HG02798 (cell line): Measurements from ENCODE around the gene CTNNB1.
"Not testable (repeated sequence)": the region's sequence is repeated elsewhere in the genome, so short reads cannot be mapped to it uniquely, and the experiment has no call there.

ENCODE experiments used
- ATAC-seq: cut with Tn5 transposase; IDR thresholded peaks from one replicate; pipeline ENCODE4 v1.9.1; 2021; ENCODE audit warnings: mild to moderate bottlenecking; ENCODE audit not compliant: unreplicated experiment, poor library complexity

Gene CTNNB1

DNA sequence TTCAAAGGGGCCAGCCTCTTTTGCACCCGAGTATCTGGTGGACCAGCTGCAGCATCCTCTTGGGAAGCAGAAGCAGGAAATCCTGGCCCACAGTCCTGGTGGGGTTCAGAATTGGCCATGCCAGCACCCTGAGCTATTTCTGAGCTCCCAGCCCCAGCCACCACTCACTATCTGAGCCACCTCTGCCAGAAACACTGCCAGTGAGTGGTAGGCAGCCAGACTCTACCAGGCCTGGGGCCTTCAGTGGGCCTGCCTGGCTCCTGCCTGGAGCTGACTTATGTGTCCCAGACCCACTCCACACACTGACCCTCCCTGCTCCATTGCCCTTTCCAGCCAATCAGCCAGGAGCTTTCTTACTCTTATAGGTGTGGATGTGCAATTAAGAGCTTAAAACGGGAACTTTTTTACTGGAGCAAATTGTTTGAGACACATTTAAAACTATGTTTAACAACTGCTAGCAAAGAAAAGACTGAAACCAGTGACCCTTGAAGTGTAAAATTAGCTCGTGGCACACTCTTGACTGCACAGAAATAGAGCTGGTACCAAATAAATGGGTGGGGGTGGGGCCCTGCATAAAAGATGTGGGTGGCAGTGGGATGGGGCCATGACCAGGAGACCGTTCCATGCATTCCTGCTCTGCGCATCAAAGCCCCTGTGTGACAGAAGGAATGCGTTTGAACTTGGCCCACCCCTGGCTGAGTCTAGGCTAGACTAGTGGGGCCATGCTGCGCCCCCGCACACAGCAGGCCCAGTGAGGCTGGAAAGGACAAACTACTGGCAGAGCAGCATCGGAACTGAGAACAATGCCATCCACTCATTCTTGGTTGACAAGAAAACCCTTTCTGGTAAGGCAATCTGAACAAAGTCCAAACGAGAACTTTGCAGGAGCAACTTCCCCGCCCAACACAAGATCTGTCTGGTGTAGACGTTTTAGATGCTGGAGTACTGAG is 48.0 kb downstream of the CTNNB1 start:
- no peak for ATAC-seq

DNA sequence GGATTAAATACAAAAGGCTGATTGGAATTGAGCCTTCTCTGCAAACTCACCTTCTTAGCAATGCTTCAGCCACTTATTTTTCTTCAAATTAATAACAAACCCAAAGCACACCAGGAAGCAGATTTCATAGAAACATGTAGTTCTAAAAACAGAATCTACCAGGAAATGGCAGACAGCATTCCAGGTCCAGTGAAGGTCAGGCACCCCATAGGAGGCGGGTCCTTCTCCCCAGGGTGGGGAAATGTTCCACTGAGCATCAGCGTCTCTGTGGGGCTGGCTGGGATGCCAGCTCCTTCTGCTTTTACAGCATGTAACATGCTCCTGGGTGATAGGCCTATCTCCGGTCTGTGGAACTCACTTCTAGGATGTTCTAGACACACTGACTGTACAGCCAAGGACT is 49.2 kb downstream of the CTNNB1 start:
- ATAC-seq, result no peak

DNA sequence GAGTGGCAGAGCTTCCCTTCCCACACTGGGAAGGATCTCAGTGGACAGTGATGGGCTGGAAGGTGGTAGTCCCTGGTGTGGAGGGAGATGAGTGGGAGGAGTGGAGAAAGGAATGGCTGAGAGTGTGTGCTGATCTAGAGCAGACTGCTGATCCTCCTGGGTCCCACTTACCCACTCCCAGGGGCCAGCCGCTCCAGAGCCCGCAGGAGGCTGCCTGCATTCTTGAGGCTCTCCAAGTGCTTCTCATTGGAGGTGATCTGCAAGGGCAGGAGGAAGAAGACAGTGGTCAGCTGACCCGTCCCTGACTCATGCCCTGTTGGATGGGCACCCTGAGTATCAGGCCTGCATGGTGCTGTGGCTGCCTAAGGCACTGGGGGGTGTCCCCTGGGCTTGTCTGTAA is 50.0 kb downstream of the CTNNB1 start:
- no peak for ATAC-seq

DNA sequence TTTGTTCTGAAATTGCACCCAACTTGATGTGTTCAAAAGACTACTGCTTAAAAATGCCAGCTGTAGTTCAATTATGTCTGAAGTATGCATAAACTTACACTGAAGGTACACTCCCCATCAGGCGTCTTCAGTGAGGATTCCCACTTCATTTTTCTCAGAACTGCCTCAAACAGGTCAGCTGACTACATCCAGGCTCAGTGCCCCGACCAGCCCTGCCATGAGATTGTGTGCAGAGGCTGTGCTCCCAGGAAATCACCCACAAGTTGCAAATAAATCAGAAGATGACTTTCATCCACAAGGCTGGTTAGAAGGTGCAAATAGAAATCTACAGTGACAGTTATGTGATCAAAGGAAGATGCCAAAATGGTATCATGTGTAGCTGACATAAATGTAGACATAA is 51.5 kb downstream of the CTNNB1 start:
- ATAC-seq, result no peak

DNA sequence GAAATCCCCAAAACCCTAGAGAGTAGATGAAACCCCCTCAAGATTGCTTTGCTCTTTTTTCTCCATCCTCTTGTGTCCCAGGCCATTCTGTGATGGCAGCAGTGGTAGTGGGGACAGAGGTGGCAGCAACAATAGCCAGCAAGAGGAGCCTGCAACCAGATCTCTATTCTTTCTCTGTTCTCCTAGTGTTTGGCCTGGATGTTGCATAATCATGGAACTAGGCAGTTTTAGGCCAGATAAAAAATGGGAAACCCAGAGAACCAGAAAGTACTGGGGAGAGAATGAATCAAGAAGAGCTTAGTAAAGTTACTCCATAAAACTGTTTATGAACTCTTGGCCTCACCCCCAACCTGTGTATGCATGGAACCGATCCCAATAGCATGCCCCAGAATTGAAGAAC is 52.3 kb downstream of the CTNNB1 start:
- no peak for ATAC-seq

DNA sequence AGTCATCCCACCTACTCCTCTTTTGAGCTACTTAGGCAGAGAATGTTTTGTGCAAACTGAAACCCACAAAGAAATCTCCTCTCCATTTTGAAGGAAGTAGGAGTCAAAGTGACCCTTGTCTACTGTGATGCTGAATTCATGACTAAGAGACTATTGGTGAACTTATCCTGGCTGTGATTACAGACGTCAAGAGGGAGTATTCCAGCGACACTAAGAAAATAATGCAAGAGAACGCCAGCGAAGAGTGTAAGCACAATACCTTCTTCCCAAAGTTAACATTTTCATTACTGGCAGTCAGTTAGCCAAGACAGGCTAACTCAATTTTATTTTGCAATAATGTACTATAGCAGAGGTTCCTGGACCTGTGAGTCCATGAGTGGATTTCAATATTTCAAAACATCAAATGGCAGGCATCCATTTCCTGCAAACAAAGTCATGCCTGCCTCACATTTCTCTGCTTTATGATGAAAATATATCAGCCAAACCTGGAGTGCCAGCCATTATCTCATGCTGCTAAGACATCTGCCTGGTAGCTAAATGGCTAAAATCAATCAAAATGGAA is 59.0 kb downstream of the CTNNB1 start:
- no peak for ATAC-seq

DNA sequence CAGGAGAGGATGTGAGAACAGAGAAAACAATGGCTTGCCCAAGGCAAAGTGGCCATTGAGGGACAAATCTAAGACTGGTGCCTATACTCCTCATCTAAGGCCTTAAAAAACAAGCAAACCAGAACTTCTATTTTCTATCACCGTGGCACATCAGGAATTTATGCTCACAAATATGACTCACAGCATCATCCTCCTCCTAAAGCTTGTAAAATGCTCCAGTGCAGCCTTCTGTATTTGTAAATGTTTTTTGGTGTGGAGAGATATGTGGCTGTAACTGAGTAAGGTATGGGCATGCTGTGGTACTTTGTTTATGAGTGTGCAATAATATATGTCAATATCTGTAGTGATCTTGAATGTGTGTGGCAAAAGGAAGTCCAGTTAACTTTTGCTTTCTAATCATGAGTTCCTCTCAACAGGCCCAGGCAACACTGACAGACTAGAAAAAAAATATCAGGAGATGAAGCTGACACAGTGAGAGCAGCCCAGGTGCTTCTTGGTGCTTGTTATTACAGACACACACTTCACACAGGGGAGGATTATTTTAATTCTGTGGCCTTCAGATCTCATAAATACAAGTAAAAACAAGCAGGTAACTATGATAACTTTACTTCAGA is 60.3 kb downstream of the CTNNB1 start:
- ATAC-seq, result no peak

DNA sequence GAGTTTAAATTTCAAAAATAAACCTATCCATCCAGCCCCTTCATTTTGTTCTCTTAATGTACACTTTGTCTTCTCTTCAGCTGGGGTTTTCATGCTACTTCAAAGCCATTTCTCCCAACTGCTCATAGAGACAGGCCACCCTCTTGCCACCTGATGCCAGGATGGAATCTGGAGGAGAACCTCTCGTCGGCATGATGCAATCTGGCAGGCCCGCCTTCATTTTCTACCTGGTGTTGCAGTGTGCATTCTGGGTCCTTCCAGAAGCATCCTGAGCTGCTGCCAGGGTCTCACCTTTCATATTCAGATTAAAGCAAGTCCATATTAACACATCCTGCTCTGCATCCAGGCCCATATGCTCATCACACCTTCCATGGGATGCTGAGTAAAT is 60.8 kb downstream of the CTNNB1 start:
- no peak for ATAC-seq

DNA sequence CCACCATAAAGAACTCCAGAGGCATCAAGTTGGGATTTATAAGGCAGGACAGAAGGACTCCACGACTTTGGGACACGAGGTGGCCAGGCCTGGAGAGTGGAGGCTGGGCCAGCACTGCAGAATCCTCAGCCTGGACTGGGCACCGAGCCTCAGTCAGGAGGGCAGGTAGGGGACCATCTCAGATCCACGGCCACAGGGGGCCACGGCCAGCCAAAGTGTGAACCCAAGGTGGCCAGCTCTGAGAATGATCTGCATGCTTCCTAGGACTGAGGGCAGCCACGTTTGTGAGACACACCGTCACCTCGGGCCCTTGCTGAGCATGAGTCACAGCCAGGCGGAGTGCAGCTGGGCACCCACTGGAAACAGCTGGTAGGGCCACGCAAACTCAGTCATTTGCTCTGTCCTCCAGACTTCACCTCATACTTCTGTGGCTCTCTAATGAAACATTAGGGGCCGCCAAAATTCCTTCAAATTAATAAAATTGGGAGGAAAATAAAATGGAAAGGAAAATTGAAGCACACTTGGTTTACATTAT is 65.8 kb downstream of the CTNNB1 start:
- no peak for ATAC-seq

DNA sequence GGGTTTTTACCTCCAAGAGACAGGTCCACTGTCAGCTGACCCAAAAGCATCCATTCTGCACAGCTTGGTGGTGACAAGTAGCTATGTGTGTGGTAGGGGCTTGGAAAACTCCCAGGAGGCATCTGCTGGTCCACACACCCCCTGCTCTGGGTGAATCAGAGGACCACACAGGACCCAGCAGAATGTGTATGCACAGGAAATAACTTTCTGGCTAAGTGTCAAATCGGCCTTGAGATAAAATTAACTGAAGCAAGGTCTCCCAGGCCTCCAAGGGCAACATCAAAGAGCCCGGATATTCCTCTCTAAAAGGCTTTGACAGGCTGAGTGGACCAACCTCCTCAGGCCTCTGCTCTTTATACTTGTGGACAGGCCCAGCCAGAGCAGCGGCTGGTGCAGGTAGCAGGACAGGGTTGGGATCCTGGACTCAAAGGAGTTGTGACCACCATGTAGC is 66.5 kb downstream of the CTNNB1 start:
- no peak for ATAC-seq

DNA sequence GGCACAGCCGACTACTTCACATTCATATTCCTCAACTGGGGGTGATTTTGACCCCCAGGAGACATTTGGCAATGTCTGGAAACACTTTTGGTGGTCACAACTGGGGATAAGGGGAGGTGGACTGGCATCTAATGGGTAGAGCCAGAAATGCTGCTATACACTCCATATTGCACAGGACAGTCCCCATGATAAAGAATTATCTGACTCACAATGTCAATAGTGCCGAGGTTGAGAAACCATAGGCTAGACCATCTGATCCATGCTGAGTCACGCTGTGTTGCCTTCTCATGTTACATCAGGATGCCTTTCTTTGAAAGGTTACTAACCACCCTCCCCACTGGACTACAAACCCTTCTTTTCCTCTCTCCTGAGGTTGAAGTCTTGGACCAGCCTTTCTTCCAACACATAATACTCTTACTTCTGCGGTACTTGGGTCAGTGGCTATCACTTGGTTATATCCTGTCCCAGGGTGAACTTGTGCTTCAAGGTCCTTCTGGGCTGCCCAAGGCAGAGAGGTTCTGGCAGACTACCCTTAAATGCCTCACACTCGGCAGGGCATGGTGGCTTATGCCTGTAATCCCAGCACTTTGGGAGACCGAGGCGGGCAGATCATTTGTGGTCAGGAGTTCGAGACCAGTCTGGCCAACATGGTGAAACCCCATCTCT is 68.8 kb downstream of the CTNNB1 start:
- ATAC-seq, result no peak

DNA sequence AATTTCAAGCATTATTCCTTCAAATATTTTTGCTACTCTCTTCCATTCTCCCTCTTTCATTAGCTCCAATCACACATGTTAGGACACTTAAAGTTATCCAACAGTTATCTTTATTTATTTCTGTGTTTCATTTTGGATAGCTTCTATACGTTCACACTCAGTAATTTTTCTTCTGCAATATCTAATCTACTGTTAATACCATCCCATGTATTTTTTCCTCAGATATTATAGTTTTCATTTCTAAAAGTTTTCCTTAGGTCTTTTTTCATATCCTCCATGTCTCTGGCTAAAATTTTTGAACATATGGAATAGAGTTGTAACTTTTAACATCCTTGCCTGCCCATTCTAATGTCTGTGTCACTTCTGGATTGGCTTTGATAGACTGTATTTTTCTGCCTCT is 73.4 kb downstream of the CTNNB1 start:
- ATAC-seq, result no peak

DNA sequence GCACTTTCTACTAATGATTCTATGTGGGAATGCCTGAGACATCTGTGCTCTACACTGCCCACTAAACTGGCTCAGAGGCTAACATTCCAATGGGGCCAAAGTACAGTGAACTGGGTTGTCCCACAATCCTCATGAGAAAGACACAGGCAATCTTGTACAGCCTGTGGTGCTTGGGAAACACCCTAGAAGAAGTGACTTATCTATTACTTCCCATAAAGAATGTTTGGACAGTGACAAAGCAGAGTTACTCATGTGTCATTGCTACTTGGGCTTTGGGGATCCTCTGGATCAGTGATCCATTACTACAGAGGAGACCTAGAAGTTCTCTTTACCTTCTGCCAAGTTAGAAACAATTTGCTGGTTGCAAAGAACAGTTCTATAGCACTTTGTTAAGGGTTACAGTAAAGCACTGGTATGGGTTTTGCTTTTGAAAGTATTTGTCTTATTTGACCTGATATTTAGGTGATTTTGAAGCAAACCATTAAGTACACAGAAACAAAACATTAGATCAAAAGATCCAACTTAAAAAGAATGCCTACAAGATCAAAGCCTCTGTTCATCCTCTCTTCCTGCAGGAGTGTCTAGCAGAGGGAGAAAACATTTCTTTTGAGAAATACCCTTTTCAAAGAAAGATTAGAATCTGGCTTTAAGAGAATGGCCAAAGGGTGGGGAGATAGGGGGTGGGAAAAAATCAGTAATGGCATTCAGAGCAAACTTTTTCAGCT is 75.8 kb downstream of the CTNNB1 start:
- ATAC-seq, result no peak

DNA sequence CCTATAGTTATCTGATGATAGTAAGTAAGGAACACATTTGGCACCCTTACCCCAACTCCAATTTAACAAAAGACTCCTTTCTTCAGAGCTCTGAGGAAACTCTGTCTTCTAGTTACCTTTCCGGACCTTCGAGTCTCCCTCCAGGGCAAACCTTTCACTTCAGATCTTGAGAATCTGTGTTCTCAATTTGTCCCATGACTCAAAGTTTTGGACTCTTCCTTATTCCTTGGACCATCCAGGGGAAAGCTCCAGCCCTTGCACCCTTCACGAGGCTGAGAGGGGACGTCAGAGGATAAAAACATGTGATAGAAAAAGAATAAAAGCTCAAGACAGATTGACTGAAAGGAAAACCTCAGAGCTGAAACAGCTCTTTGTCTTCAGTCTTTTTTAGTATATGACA is 76.9 kb downstream of the CTNNB1 start:
- ATAC-seq, result no peak

DNA sequence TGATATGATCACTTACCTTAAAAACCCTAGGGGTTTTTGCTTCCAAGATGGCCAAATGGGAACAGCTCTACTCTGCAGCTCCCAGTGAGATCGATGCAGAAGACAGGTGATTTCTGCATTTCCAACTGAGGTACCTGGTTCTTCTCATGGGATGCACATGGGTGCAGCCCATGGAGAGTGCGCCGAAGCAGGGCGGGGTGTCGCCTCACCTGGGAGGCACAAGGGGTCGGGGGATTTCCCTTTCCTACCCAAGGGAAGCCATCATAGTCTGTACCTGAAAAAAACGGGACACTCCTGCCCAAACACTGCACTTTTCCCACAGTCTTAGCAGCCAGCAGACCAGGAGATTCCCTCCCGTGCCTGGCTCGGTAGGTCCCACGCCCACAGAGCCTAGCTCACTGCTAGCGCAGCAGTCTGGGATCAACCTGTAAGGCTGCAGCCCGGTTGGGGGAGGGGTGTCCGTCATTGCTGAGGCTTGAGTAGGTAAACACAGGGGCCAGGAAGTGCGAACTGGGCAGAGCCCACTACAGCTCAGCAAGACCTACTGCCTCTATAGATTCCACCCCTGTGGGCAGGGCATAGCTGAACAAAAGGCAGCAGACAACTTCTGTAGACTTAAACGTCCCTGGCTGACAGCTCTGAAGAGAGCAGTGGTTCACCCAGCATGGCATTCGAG is 78.6 kb downstream of the CTNNB1 start:
- ATAC-seq, result no peak

DNA sequence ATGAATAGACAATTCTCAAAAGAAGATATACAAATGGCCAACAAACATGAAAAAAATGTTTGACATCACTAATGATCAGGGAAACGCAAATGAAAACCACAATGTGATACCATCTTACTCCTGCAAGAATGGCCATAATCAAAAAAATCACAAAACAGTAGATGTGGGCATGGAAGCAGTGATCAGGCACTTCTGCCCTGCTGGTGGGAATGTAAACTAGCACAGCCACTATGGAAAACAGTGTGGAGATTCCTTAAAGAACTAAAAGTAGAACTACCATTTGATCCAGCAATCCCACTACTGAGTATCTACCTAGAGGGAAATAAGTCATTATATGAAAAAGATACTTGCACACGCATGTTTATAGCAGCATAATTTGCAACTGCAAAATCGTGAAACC is 85.6 kb downstream of the CTNNB1 start:
- not testable (repeated sequence) for ATAC-seq

DNA sequence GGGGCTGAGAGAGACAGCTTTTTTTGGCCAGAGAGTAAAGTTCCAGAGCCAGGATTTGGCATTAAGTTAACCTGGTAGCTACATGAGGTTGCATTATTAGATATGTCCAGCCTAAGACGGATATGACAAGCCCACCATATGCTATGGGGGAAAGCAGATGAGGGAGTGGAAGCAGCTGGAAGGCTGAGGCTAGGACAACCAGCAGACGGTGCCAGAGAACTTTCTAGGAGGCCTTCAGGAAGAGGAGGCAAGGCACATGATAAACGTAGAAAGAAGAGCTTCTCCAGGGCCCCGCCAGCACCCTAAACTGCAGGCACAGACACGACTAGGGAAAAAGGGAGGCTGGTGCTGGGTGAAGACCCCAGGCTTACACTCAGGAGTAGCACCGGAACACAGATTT is 87.0 kb downstream of the CTNNB1 start:
- ATAC-seq, result no peak

DNA sequence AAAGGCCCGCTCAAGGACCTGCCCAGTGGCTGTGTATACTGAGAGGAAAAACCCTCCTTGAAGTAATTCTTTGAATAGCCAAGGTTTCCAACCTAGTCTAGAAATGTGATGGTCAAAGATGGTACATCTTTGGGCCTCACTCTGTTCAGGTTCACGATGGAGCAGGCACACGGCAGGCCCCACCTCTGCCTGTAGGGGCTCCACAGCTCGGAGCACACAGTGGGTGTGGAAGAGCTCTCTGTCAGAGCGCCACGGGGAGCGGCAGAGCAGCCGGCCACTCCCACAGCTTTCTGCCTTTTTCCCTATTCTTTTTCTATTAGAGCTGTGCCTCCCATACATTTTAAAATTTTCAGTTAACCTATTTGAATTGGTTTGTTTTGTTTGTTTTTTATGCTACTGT is 89.5 kb downstream of the CTNNB1 start:
- no peak for ATAC-seq
